Caco-2 (cell line): ENCODE results near the gene NKG7. TPM values are rescaled to one million over a fixed set of nuclear protein-coding genes. Genes with fewer than 3 reads are reported as not detected.

ENCODE experiments used
- BruUV-seq: library from RNA; stranded (reverse); fragments of 400-500 nt; replicated peaks from 2 replicates; lab custom pipeline; 2021; lab: Mats Ljungman, UMichigan
- CTCF ChIA-PET: fragments of 300-600 bp; sonication (Branson Sonifier 250); formaldehyde crosslinking; loops from one replicate; lab custom pipeline; 2022; ENCODE audit warnings: antibody characterized with exemption; lab: Charles Lee
- POLR2A ChIA-PET: fragments of 300-600 bp; sonication (Branson Sonifier 250); formaldehyde crosslinking; loops from one replicate; lab custom pipeline; 2022; ENCODE audit warnings: antibody characterized with exemption; lab: Charles Lee
- DNase-seq, 2 experiments: peaks; one replicate each; pipeline versions ENCODE4 v3.0.0 to v3.0.0-alpha.2; 2020 to 2022
- H3K27me3 ChIP-seq: replicated peaks from 2 replicates; pipeline ENCODE4 v1.6.0; 2011; ENCODE audit warnings: low read length; ENCODE audit not compliant: control insufficient read depth, insufficient read depth
- H3K36me3 ChIP-seq: 2 replicates; pipeline ENCODE4 v1.5.1; 2011; ENCODE audit warnings: low read length; ENCODE audit not compliant: control insufficient read depth, insufficient read depth
- H3K4me1 ChIP-seq: fragments of 250-450 bp; sonication (Bioruptor Pico); 2 replicates; pipeline ENCODE4 v1.5.1; 2020; ENCODE audit warnings: mild to moderate bottlenecking
- H3K4me3 ChIP-seq: 2 replicates; pipeline ENCODE4 v1.5.1; 2011; ENCODE audit warnings: low read depth, mild to moderate bottlenecking, control low read depth, low read length
- H3K9me3 ChIP-seq: fragments of 250-450 bp; sonication (Bioruptor Pico); 2 replicates; pipeline ENCODE4 v1.5.1; 2020; ENCODE audit warnings: mild to moderate bottlenecking, moderate library complexity
- H3K27ac Mint-ChIP-seq: one replicate; pipeline ENCODE4 v1.8.0; 2022; ENCODE audit warnings: mixed read lengths; ENCODE audit not compliant: unreplicated experiment
- H3K27me3 Mint-ChIP-seq: one replicate; pipeline ENCODE4 v1.8.0; 2022; ENCODE audit warnings: mixed read lengths; ENCODE audit not compliant: insufficient read depth, unreplicated experiment
- H3K36me3 Mint-ChIP-seq: one replicate; pipeline ENCODE4 v1.8.0; 2022; ENCODE audit warnings: mild to moderate bottlenecking, mixed read lengths; ENCODE audit not compliant: insufficient read depth, unreplicated experiment
- H3K4me1 Mint-ChIP-seq: one replicate; pipeline ENCODE4 v1.8.0; 2022; ENCODE audit warnings: low read depth, mixed read lengths; ENCODE audit not compliant: unreplicated experiment
- H3K4me3 Mint-ChIP-seq: one replicate; pipeline ENCODE4 v1.8.0; 2022; ENCODE audit warnings: mild to moderate bottlenecking, moderate library complexity, mixed read lengths; ENCODE audit not compliant: unreplicated experiment
- H3K9me3 Mint-ChIP-seq: one replicate; pipeline ENCODE4 v1.8.0; 2022; ENCODE audit warnings: mixed read lengths; ENCODE audit not compliant: unreplicated experiment
- CTCF ChIP-seq, 2 experiments: fragments of 200-600 bp in 1 of 2; IDR thresholded peaks; 1 replicate in 1 of 2; 2 replicates in 1 of 2; pipeline versions ENCODE4 v1.5.1 to v1.8.0; 2011 to 2022; ENCODE audit warnings: antibody characterized with exemption in 1 of 2, control low read depth in 1 of 2, inconsistent platforms in 1 of 2, low read depth in 1 of 2, low read length in 1 of 2, mild to moderate bottlenecking in 1 of 2, moderate library complexity in 1 of 2; ENCODE audit not compliant: insufficient read depth in 1 of 2, severe bottlenecking in 1 of 2, unreplicated experiment in 1 of 2
- intact Hi-C: fragments of 100-400 bp; cut with micrococcal nuclease; formaldehyde crosslinking; loops from one replicate; pipeline ENCODE4 v1.10.0; 2022; ENCODE audit not compliant: unreplicated experiment
- total RNA-seq: library from RNA; stranded (reverse); gene quantifications from 2 replicates; pipeline ENCODE4 v1.2.3, GENCODE V29; 2022

The NKG7 gene
- total RNA-seq, 1 experiment from 2014 or later = not detected

- ChIA-PET CTCF (no interaction called here), POLR2A (interaction anchor here (0.7 kb wide), 1 partner anchor 80 kb away, joined by 3 read pairs; no protein-coding TSS in a partner anchor)
- no peaks in the 10 kb centered on the region for H3K9me3 Mint-ChIP-seq
- no TSS peak for BruUV-seq
- H3K36me3 Mint-ChIP-seq = peaks cover 2% of the 10 kb centered on the region
- Histone ChIP-seq H3K4me1 (no peaks in the 10 kb centered on the region), H3K9me3 (no peaks in the 10 kb centered on the region), H3K36me3 (no peaks in the 10 kb centered on the region), H3K4me3 (no peak overlapping the region), H3K27me3 (no peaks in the 10 kb centered on the region)
- H3K4me1 Mint-ChIP-seq = no peaks in the 10 kb centered on the region
- TF ChIP-seq CTCF (IDR thresholded peaks at IDR 0.05; ENCODE audit: insufficient read depth in 1 of 2, low read depth in 1 of 2, low read length in 1 of 2, severe bottlenecking in 1 of 2, unreplicated experiment in 1 of 2) = no peak
- DNase-seq = no peak
- intact Hi-C loops = no loop called here
- H3K27me3 Mint-ChIP-seq = no peaks in the 10 kb centered on the region
- no peak overlapping the region for H3K27ac Mint-ChIP-seq
- H3K4me3 Mint-ChIP-seq = no peak overlapping the region
Measured at GRCh38 chr19:51333836-51334460, 38.5 kb downstream of the NKG7 start.

GRCh38 chr19:51331716-51332115 is 40.7 kb downstream of the NKG7 start:
- no peaks in the 10 kb centered on the region for H3K36me3 Mint-ChIP-seq

GRCh38 chr19:51331193-51331592 is 41.3 kb downstream of the NKG7 start:
- H3K27me3 Mint-ChIP-seq = no peaks in the 10 kb centered on the region
- no peaks in the 10 kb centered on the region for H3K27me3 ChIP-seq
- CTCF ChIA-PET = no interaction called here
- intact Hi-C loops = no loop called here
- H3K4me3 ChIP-seq = no peak overlapping the region
- no peaks in the 10 kb centered on the region for H3K36me3 ChIP-seq
- no peaks in the 10 kb centered on the region for H3K36me3 Mint-ChIP-seq
- no peaks in the 10 kb centered on the region for H3K9me3 ChIP-seq
- no peak overlapping the region for H3K4me3 Mint-ChIP-seq
- H3K4me1 ChIP-seq = no peaks in the 10 kb centered on the region
- no peaks in the 10 kb centered on the region for H3K9me3 Mint-ChIP-seq
- POLR2A ChIA-PET = no interaction called here
- no TSS peak for BruUV-seq
- no peak overlapping the region for H3K27ac Mint-ChIP-seq
- no peak for TF ChIP-seq CTCF (IDR thresholded peaks at IDR 0.05; ENCODE audit: insufficient read depth in 1 of 2, low read depth in 1 of 2, low read length in 1 of 2, severe bottlenecking in 1 of 2, unreplicated experiment in 1 of 2)
- no peak for DNase-seq
- no peaks in the 10 kb centered on the region for H3K4me1 Mint-ChIP-seq

More at GRCh38 chr19:51331716-51332115, 40.7 kb downstream of the NKG7 start:
- POLR2A ChIA-PET = no interaction called here
- Mint-ChIP-seq H3K27ac (no peak overlapping the region), H3K27me3 (no peaks in the 10 kb centered on the region), H3K4me1 (no peaks in the 10 kb centered on the region), H3K9me3 (no peaks in the 10 kb centered on the region), H3K4me3 (no peak overlapping the region)
- no TSS peak for BruUV-seq
- CTCF ChIA-PET = no interaction called here
- TF ChIP-seq CTCF (IDR thresholded peaks at IDR 0.05; ENCODE audit: insufficient read depth in 1 of 2, low read depth in 1 of 2, low read length in 1 of 2, severe bottlenecking in 1 of 2, unreplicated experiment in 1 of 2) = no peak
- H3K36me3 ChIP-seq = no peaks in the 10 kb centered on the region
- no peak overlapping the region for H3K4me3 ChIP-seq
- no peaks in the 10 kb centered on the region for H3K4me1 ChIP-seq
- H3K27me3 ChIP-seq = no peaks in the 10 kb centered on the region
- H3K9me3 ChIP-seq = no peaks in the 10 kb centered on the region
- intact Hi-C loops = no loop called here
- no peak for DNase-seq
